ENCODE results near the gene ITFG1. TPM values are rescaled to one million over a fixed set of nuclear protein-coding genes. Genes with fewer than 3 reads are reported as not detected.

ITFG1 gene
- total and polyA plus RNA-seq, 2 of the 13 experiments (the other 11 are each of a cell fraction or from before 2014, with no cell fraction given), result 74.5 to 150 TPM

GRCh38 chr16:47448830-47449575 lies 11.9 kb downstream of the ITFG1 start:
- ATAC-seq (no peak), DNase-seq (ENCODE audit: low spot score) (no peak), FAIRE-seq (no peak)
- Histone ChIP-seq H3K4me2 (ENCODE audit: low read depth, low read length) (no peak overlapping the region), H3K27ac (ENCODE audit: extremely low read length, insufficient read depth, low read length) (no peak overlapping the region), H3K9ac (ENCODE audit: insufficient read depth, low read depth, low read length) (no peak overlapping the region), H3K9me3 (ENCODE audit: low read length) (no peaks in the 10 kb centered on the region), H3K4me3 (replicated peaks in 1 of 3; ENCODE audit: insufficient read depth in 1 of 3, low read depth in 2 of 3, low read length in 3 of 3) (no peak overlapping the region), H3K27me3 (ENCODE audit: control insufficient read depth in 1 of 2, insufficient read depth in 2 of 2, low read length in 2 of 2) (no peaks in the 10 kb centered on the region), H3K79me2 (ENCODE audit: insufficient read depth, low read length) (peaks cover 5% of the 10 kb centered on the region), H2AFZ (ENCODE audit: low read length) (no peak overlapping the region), H3K4me1 (ENCODE audit: insufficient read depth, low read length) (peaks cover 19% of the 10 kb centered on the region), H4K20me1 (ENCODE audit: insufficient read depth, low read length) (no peaks in the 10 kb centered on the region), H3K36me3 (replicated peaks in 1 of 2; ENCODE audit: control insufficient read depth in 1 of 2, insufficient read depth in 2 of 2, low read length in 2 of 2) (peaks cover 4 to 42% of the 10 kb centered on the region in 2 experiments)
- WGBS (ENCODE audit: low lambda C conversion rate), result 92% methylated on average over 3 of the region's 3 CpGs
- no TSS peak for BruUV-seq (replicated peaks)
- CTCF ChIA-PET (ENCODE audit: low intra/inter-chr PET ratio, low total read pairs), result no interaction called here
- POLR2A ChIA-PET, result interaction anchor here (1.5 kb wide), 1 partner anchor 12 kb away, joined by 10 read pairs; the partner anchor contains the start of genes ITFG1 and PHKB
- in situ Hi-C loops (cut with HindIII; ENCODE audit: extremely low pct_ligation_motif_present, low pct_unique_long_range_greater_than_20kb) (no loop called here), intact Hi-C loops (cut with micrococcal nuclease; ENCODE audit: unreplicated experiment) (no loop called here)
- TF ChIP-seq DZIP1 (CRISPR knock-in tag; IDR thresholded peaks at IDR 0.05), result no peak
- no peak for TF ChIP-seq ZNF234 (CRISPR knock-in tag; conservative IDR thresholded peaks at IDR 0.05)
- TF ChIP-seq MIER3 (CRISPR knock-in tag; IDR thresholded peaks at IDR 0.05; ENCODE audit: borderline replicate concordance), result no peak
- TF ChIP-seq SAP130 (CRISPR knock-in tag; IDR thresholded peaks at IDR 0.05; ENCODE audit: low read depth), result no peak
- TF ChIP-seq, protein P1, sequence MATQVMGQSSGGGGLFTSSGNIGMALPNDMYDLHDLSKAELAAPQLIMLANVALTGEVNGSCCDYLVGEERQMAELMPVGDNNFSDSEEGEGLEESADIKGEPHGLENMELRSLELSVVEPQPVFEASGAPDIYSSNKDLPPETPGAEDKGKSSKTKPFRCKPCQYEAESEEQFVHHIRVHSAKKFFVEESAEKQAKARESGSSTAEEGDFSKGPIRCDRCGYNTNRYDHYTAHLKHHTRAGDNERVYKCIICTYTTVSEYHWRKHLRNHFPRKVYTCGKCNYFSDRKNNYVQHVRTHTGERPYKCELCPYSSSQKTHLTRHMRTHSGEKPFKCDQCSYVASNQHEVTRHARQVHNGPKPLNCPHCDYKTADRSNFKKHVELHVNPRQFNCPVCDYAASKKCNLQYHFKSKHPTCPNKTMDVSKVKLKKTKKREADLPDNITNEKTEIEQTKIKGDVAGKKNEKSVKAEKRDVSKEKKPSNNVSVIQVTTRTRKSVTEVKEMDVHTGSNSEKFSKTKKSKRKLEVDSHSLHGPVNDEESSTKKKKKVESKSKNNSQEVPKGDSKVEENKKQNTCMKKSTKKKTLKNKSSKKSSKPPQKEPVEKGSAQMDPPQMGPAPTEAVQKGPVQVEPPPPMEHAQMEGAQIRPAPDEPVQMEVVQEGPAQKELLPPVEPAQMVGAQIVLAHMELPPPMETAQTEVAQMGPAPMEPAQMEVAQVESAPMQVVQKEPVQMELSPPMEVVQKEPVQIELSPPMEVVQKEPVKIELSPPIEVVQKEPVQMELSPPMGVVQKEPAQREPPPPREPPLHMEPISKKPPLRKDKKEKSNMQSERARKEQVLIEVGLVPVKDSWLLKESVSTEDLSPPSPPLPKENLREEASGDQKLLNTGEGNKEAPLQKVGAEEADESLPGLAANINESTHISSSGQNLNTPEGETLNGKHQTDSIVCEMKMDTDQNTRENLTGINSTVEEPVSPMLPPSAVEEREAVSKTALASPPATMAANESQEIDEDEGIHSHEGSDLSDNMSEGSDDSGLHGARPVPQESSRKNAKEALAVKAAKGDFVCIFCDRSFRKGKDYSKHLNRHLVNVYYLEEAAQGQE (IDR thresholded peaks at IDR 0.05; ENCODE audit: borderline replicate concordance in 1 of 2, low read depth in 1 of 2, low read length in 2 of 2), result no peak
- no peak for TF ChIP-seq ZNF547 (CRISPR knock-in tag; IDR thresholded peaks at IDR 0.05)
- no peak for TF ChIP-seq ZNF44 (CRISPR knock-in tag; IDR thresholded peaks at IDR 0.05)
- no peak for TF ChIP-seq U2AF2 (IDR thresholded peaks at IDR 0.05; ENCODE audit: low read depth, low read length)
- no peak for TF ChIP-seq CREBL2 (CRISPR knock-in tag; IDR thresholded peaks at IDR 0.05; ENCODE audit: borderline replicate concordance)
- no peak for TF ChIP-seq ZSCAN29 (CRISPR knock-in tag; conservative IDR thresholded peaks at IDR 0.05)
- TF ChIP-seq, protein P2, sequence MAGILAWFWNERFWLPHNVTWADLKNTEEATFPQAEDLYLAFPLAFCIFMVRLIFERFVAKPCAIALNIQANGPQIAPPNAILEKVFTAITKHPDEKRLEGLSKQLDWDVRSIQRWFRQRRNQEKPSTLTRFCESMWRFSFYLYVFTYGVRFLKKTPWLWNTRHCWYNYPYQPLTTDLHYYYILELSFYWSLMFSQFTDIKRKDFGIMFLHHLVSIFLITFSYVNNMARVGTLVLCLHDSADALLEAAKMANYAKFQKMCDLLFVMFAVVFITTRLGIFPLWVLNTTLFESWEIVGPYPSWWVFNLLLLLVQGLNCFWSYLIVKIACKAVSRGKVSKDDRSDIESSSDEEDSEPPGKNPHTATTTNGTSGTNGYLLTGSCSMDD (CRISPR knock-in tag; IDR thresholded peaks at IDR 0.05), result no peak
- TF ChIP-seq IRF2 (CRISPR knock-in tag; IDR thresholded peaks at IDR 0.05), result no peak
- TF ChIP-seq SCMH1 (CRISPR knock-in tag; IDR thresholded peaks at IDR 0.05; ENCODE audit: borderline replicate concordance), result no peak
- no peak for TF ChIP-seq ZNF619 (CRISPR knock-in tag; IDR thresholded peaks at IDR 0.05)
- TF ChIP-seq, protein P3, sequence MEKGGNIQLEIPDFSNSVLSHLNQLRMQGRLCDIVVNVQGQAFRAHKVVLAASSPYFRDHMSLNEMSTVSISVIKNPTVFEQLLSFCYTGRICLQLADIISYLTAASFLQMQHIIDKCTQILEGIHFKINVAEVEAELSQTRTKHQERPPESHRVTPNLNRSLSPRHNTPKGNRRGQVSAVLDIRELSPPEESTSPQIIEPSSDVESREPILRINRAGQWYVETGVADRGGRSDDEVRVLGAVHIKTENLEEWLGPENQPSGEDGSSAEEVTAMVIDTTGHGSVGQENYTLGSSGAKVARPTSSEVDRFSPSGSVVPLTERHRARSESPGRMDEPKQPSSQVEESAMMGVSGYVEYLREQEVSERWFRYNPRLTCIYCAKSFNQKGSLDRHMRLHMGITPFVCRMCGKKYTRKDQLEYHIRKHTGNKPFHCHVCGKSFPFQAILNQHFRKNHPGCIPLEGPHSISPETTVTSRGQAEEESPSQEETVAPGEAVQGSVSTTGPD (CRISPR knock-in tag; IDR thresholded peaks at IDR 0.05), result no peak

Data from HepG2 (cell line).